GM23248 (cell line): ENCODE measurements around the gene MACROD2. TPM values are rescaled to one million over a fixed set of nuclear protein-coding genes. Genes with fewer than 3 reads are reported as not detected.

Source experiments
- DNase-seq: peaks from one replicate; pipeline ENCODE4 v3.0.0-alpha.2; 2015
- H2AFZ ChIP-seq: fragments of 200-600 bp; sonication (generic); 2 replicates; pipeline ENCODE4 v1.6.1; 2016; ENCODE audit warnings: antibody characterized with exemption
- H3F3A ChIP-seq: fragments of 200-600 bp; sonication (generic); 2 replicates; pipeline ENCODE4 v1.6.1; 2016; ENCODE audit warnings: mild to moderate bottlenecking, antibody characterized with exemption, mixed run types; ENCODE audit not compliant: insufficient read depth
- H3K27ac ChIP-seq: fragments of 200-600 bp; sonication (generic); 2 replicates; pipeline ENCODE4 v1.5.1; 2016; ENCODE audit warnings: mild to moderate bottlenecking
- H3K27me3 ChIP-seq: fragments of 200-600 bp; sonication (generic); replicated peaks from 2 replicates; pipeline ENCODE4 v1.6.1; 2016; ENCODE audit warnings: mild to moderate bottlenecking; ENCODE audit not compliant: insufficient read depth
- H3K36me3 ChIP-seq: fragments of 200-600 bp; sonication (generic); 2 replicates; pipeline ENCODE4 v1.6.1; 2016; ENCODE audit warnings: low read depth, mild to moderate bottlenecking
- H3K4me1 ChIP-seq: fragments of 200-600 bp; sonication (generic); 2 replicates; pipeline ENCODE4 v1.6.1; 2016; ENCODE audit warnings: mild to moderate bottlenecking; ENCODE audit not compliant: insufficient read depth
- H3K4me2 ChIP-seq: fragments of 200-600 bp; sonication (generic); one replicate; pipeline ENCODE4 v1.6.1; 2016; ENCODE audit warnings: mild to moderate bottlenecking; ENCODE audit not compliant: unreplicated experiment
- H3K4me3 ChIP-seq: fragments of 200-600 bp; sonication (generic); 2 replicates; pipeline ENCODE4 v1.5.1; 2016; ENCODE audit warnings: mild to moderate bottlenecking
- H3K79me2 ChIP-seq: fragments of 200-600 bp; sonication (generic); 2 replicates; pipeline ENCODE4 v1.6.1; 2016; ENCODE audit warnings: mild to moderate bottlenecking; ENCODE audit not compliant: insufficient read depth
- H3K9ac ChIP-seq: fragments of 200-600 bp; sonication (generic); 2 replicates; pipeline ENCODE4 v1.6.1; 2016; ENCODE audit warnings: mild to moderate bottlenecking
- H3K9me2 ChIP-seq: fragments of 200-600 bp; sonication (generic); 2 replicates; pipeline ENCODE4 v1.6.1; 2016; ENCODE audit warnings: mixed run types, mild to moderate bottlenecking, moderate library complexity; ENCODE audit not compliant: insufficient read depth
- H3K9me3 ChIP-seq: fragments of 200-600 bp; sonication (generic); one replicate; pipeline ENCODE4 v1.6.1; 2017; ENCODE audit warnings: low read depth
- H4K20me1 ChIP-seq: fragments of 200-600 bp; sonication (generic); 2 replicates; pipeline ENCODE4 v1.6.0; 2016; ENCODE audit not compliant: insufficient read depth
- EZH2 ChIP-seq: fragments of 200-600 bp; sonication (generic); IDR thresholded peaks from 2 replicates; pipeline ENCODE4 v1.6.1; 2018; ENCODE audit warnings: antibody characterized with exemption, mild to moderate bottlenecking; ENCODE audit not compliant: insufficient read depth, poor library complexity, severe bottlenecking
- EZH2phosphoT487 ChIP-seq: fragments of 200-600 bp; sonication (generic); IDR thresholded peaks from 2 replicates; pipeline ENCODE4 v1.6.1; 2018; ENCODE audit warnings: antibody characterized with exemption, moderate library complexity, mild to moderate bottlenecking, low read depth; ENCODE audit not compliant: insufficient read depth
- WGBS, 2 experiments: methylation state at CpG; one replicate each; pipeline ENCODE4 v1.1.6; 2015 to 2017; ENCODE audit warnings: low lambda C conversion rate in 2 of 2, low coverage in 1 of 2; ENCODE audit errors: missing lambda C conversion rate in 2 of 2; 5-methylcytosine and 5-hydroxymethylcytosine counted together
- in situ Hi-C: fragments of 300-500 bp; cut with MboI; formaldehyde crosslinking; loops from 2 replicates; pipeline ENCODE4 v1.15.0; 2020
- polyA plus RNA-seq: library from polyadenylated mRNA; unstranded; fragments of >200 nt; fragmentation: Nextera tagmentation; extraction: Ambion mirVana; gene quantifications from 2 replicates; pipeline ENCODE4 v1.2.1, GENCODE V29; 2016
- total RNA-seq: library from RNA; depleted of rRNA; stranded (reverse); fragments of >200 nt; shearing (Covaris generic); gene quantifications from 2 replicates; pipeline ENCODE4 v1.2.3, GENCODE V29; 2014

The MACROD2 gene
- total and polyA plus RNA-seq, 2 experiments from 2014 or later, result 1.1 to 3.1 TPM

DNA sequence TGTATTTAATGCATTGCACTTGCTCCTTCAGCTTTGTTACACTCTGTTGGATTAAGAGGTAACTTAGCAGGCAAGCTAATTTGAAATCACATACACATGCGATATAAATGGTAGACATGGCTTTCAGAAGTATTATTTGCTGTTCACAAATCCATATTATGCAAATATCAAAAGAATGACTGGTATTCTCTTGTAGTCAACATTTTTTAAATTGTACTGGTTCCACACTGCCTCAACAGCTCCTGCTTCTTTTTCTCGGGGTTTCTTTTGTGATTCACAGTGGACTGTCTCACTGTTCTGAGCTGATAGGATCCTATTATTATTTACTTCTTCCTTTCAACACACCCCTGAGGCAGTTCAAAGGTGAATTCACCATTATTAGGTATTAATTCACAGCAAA lies 1650.5 kb downstream of the MACROD2 start:
- Histone ChIP-seq H3K9me3 (no peaks in the 10 kb centered on the region), H3F3A (no peaks in the 10 kb centered on the region), H3K27ac (no peak overlapping the region), H3K27me3 (no peaks in the 10 kb centered on the region), H3K4me2 (no peak overlapping the region), H3K79me2 (no peaks in the 10 kb centered on the region), H3K4me1 (no peaks in the 10 kb centered on the region), H3K9me2 (no peaks in the 10 kb centered on the region), H4K20me1 (no peaks in the 10 kb centered on the region), H3K4me3 (no peak overlapping the region), H3K9ac (no peak overlapping the region), H2AFZ (no peak overlapping the region), H3K36me3 (no peaks in the 10 kb centered on the region)
- no peak for DNase-seq
- 64 to 68% methylated on average over 2 of the region's 2 CpGs for WGBS, 2 experiments
- in situ Hi-C loops, result no loop called here
- TF ChIP-seq EZH2phosphoT487 (no peak), EZH2 (no peak)

DNA sequence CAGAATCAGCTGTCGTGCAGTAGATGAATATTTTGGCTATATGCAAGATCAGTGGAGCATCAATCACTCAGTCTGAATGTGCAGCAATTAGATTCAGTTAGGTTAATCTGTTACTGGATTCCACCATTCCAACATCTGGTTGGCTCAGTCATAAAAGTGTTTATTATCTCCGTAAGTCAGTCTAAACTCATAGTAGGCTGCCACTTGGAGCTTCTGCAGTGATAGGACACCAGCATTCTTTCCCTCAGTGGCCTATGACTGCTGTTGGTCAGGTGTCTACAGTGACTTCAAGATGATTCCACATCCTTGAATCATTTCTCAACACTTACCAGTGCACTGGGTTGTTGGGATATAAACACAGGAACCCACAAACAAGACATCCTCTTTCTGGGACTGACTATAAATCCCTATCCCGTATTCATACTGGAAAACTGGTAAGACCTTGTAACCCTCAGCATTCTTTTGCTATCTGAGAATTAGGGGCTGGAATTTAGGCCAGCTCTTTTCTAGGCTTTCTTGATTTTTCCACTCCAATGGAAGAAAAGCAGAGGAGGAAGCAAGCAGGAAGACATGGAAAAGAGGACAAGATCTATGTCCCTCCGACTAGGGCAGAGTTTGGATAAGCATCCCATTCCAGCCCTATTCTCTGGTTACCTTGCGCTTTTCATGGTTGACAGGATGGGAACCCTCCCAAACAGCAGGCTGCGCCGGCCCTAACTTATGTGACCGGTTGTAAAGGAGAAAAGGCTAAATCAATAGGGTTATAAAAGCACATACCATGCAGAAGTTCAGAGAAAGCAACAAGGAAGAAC lies 1658.3 kb downstream of the MACROD2 start:
- Histone ChIP-seq H3K4me2 (no peak overlapping the region), H3K9me3 (no peaks in the 10 kb centered on the region), H3K4me1 (peaks cover 9% of the 10 kb centered on the region), H4K20me1 (no peaks in the 10 kb centered on the region), H3K27ac (no peak overlapping the region), H3K9me2 (no peaks in the 10 kb centered on the region), H3K36me3 (no peaks in the 10 kb centered on the region), H3K79me2 (no peaks in the 10 kb centered on the region), H3F3A (peaks cover 7% of the 10 kb centered on the region; the same call in 1 of the 2 replicates), H3K27me3 (no peaks in the 10 kb centered on the region), H2AFZ (no peak overlapping the region), H3K4me3 (no peak overlapping the region), H3K9ac (no peak overlapping the region)
- WGBS, 2 experiments, result 90 to 95% methylated on average over 8 of the region's 8 CpGs
- no peak for DNase-seq
- TF ChIP-seq EZH2 (no peak), EZH2phosphoT487 (no peak)
- in situ Hi-C loops, result no loop called here

DNA sequence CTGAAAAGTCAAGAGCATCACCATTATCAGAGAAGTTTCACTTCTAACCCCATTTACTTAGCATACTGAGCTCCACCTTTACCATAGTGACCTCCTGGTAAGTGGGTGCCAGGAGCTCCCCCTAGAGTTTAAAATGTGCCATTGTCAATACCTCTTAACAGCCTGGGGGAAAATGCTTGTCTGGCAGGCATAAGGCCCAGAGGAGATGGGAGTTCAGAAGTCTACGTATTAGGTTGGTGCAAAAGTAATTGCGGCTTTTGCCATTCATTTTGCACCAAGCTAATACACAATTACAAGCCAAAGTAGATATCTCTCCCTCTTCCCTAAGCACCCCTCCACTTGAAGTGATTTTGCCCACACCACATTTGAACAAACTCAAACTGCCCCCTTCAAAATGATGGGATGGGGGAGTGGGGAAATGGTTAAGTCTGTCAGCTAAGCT lies 1658.9 kb downstream of the MACROD2 start:
- no peak overlapping the region for H2AFZ ChIP-seq

DNA sequence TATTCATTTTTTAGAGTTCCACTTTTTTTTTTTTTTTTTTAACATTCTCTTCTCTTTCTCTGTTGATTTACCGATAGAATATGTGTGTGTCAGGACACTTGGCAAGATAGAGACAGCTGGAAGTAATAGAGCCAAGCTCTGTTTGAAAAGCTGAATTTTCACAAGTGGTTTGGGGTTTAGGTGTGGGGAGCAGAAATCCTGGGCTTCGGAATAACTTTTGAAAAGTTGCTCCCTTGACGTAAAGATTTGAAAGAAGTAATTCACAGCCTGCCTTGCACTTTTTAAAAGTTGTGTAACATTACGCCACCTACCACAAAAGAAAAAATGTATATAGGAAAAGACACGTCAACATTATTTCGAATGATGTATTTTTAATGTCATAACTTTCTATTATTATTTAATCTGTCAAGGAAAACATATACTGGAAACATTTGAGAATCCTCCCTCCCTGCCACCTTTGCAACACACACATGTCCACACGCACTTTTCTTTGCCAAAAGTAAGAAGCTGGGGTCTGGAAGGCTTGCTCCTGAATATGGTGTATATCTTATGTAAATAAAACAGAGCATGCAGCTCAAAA lies 1660.1 kb downstream of the MACROD2 start:
- H3K36me3 ChIP-seq, result no peaks in the 10 kb centered on the region
- no peaks in the 10 kb centered on the region for H3K79me2 ChIP-seq
- H3F3A ChIP-seq, result peaks cover 7% of the 10 kb centered on the region; the same call in 1 of the 2 replicates
- H3K9me2 ChIP-seq, result no peaks in the 10 kb centered on the region
- no peaks in the 10 kb centered on the region for H3K27me3 ChIP-seq
- H3K9me3 ChIP-seq, result no peaks in the 10 kb centered on the region
- no peak overlapping the region for H3K9ac ChIP-seq
- no peak overlapping the region for H3K4me2 ChIP-seq
- H2AFZ ChIP-seq, result no peak overlapping the region
- 73 to 85% methylated on average over 7 of the region's 7 CpGs for WGBS, 2 experiments
- TF ChIP-seq EZH2phosphoT487, result no peak
- TF ChIP-seq EZH2, result no peak
- in situ Hi-C loops, result no loop called here
- no peaks in the 10 kb centered on the region for H4K20me1 ChIP-seq
- peaks cover 9% of the 10 kb centered on the region for H3K4me1 ChIP-seq
- H3K4me3 ChIP-seq, result no peak overlapping the region
- DNase-seq, result no peak
- H3K27ac ChIP-seq, result no peak overlapping the region

More for the DNA sequence above, 1658.9 kb downstream of the MACROD2 start:
- Histone ChIP-seq H3K79me2 (no peaks in the 10 kb centered on the region), H3K27me3 (no peaks in the 10 kb centered on the region), H3K4me1 (peaks cover 9% of the 10 kb centered on the region), H3K9ac (no peak overlapping the region), H3K9me3 (no peaks in the 10 kb centered on the region), H4K20me1 (no peaks in the 10 kb centered on the region), H3F3A (peaks cover 7% of the 10 kb centered on the region; the same call in 1 of the 2 replicates), H3K4me3 (no peak overlapping the region), H3K9me2 (no peaks in the 10 kb centered on the region), H3K4me2 (no peak overlapping the region), H3K27ac (no peak overlapping the region), H3K36me3 (no peaks in the 10 kb centered on the region)
- in situ Hi-C loops, result no loop called here
- DNase-seq, result peak; percentile 58
- WGBS, 2 experiments, result 63 to 68% methylated on average over 2 of the region's 2 CpGs
- TF ChIP-seq EZH2 (no peak), EZH2phosphoT487 (no peak)
